WTC11 (cell line): ENCODE data around the gene ADAMTS15.

Experiments used
- NR3C1 ChIP-seq: sonication (generic); formaldehyde crosslinking; conservative IDR thresholded peaks from 2 replicates; pipeline ENCODE4 v1.8.1; 2023; ENCODE audit warnings: low read depth, mild to moderate bottlenecking, missing genetic modification reagents
- TP53 ChIP-seq: sonication (generic); formaldehyde crosslinking; IDR thresholded peaks from 2 replicates; pipeline ENCODE4 v1.8.1; 2023; ENCODE audit warnings: mild to moderate bottlenecking, missing genetic modification reagents
- ZNF121 ChIP-seq: sonication (generic); formaldehyde crosslinking; IDR thresholded peaks from 2 replicates; pipeline ENCODE4 v1.8.0; 2023; ENCODE audit warnings: missing genetic modification reagents
- ZNF416 ChIP-seq: fragments of 250-450 bp; sonication (Bioruptor Pico); IDR thresholded peaks from 2 replicates; pipeline ENCODE4 v1.9.0; 2021; ENCODE audit warnings: mild to moderate bottlenecking, inconsistent platforms
- TF ChIP-seq, protein P1 (sequence below): sonication (generic); formaldehyde crosslinking; IDR thresholded peaks from 2 replicates; pipeline ENCODE4 v1.8.0; 2022; ENCODE audit warnings: missing genetic modification reagents
- TF ChIP-seq, protein P2 (sequence below): sonication (generic); formaldehyde crosslinking; IDR thresholded peaks from 2 replicates; pipeline ENCODE4 v1.8.1; 2023; ENCODE audit warnings: mild to moderate bottlenecking, missing genetic modification reagents, moderate library complexity
- TF ChIP-seq, protein P3 (sequence below): fragments of 200-600 bp; IDR thresholded peaks from 2 replicates; pipeline ENCODE4 v1.8.0; 2022; ENCODE audit warnings: antibody characterized with exemption
- TF ChIP-seq, protein P4 (sequence below): sonication (generic); formaldehyde crosslinking; IDR thresholded peaks from 2 replicates; pipeline ENCODE4 v1.8.0; 2022; ENCODE audit warnings: mild to moderate bottlenecking, missing genetic modification reagents

DNA sequence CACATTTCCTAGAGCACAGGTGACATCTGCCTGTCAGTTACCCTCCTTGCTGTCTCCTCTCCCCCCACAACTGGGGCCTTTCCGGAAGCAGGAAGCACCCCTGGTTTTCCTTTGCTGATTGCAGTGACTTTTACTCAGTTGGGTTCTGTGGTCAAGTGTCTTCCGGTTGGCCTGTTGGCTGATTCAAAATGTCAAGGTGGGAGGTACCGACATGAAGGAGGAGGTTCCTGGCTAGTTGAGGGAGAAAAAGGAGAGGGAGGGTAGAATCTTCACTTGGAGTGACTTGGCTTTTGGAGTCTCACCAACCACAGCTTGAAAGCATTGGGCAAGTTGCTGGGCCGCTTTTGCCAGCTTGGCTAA, 9.3 kb upstream of the ADAMTS15 start:
- TF ChIP-seq, protein P1, sequence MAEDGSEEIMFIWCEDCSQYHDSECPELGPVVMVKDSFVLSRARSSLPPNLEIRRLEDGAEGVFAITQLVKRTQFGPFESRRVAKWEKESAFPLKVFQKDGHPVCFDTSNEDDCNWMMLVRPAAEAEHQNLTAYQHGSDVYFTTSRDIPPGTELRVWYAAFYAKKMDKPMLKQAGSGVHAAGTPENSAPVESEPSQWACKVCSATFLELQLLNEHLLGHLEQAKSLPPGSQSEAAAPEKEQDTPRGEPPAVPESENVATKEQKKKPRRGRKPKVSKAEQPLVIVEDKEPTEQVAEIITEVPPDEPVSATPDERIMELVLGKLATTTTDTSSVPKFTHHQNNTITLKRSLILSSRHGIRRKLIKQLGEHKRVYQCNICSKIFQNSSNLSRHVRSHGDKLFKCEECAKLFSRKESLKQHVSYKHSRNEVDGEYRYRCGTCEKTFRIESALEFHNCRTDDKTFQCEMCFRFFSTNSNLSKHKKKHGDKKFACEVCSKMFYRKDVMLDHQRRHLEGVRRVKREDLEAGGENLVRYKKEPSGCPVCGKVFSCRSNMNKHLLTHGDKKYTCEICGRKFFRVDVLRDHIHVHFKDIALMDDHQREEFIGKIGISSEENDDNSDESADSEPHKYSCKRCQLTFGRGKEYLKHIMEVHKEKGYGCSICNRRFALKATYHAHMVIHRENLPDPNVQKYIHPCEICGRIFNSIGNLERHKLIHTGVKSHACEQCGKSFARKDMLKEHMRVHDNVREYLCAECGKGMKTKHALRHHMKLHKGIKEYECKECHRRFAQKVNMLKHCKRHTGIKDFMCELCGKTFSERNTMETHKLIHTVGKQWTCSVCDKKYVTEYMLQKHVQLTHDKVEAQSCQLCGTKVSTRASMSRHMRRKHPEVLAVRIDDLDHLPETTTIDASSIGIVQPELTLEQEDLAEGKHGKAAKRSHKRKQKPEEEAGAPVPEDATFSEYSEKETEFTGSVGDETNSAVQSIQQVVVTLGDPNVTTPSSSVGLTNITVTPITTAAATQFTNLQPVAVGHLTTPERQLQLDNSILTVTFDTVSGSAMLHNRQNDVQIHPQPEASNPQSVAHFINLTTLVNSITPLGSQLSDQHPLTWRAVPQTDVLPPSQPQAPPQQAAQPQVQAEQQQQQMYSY (CRISPR knock-in tag): no peak
- TF ChIP-seq, protein P2, sequence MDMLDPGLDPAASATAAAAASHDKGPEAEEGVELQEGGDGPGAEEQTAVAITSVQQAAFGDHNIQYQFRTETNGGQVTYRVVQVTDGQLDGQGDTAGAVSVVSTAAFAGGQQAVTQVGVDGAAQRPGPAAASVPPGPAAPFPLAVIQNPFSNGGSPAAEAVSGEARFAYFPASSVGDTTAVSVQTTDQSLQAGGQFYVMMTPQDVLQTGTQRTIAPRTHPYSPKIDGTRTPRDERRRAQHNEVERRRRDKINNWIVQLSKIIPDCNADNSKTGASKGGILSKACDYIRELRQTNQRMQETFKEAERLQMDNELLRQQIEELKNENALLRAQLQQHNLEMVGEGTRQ (CRISPR knock-in tag): no peak
- TF ChIP-seq, protein P3, sequence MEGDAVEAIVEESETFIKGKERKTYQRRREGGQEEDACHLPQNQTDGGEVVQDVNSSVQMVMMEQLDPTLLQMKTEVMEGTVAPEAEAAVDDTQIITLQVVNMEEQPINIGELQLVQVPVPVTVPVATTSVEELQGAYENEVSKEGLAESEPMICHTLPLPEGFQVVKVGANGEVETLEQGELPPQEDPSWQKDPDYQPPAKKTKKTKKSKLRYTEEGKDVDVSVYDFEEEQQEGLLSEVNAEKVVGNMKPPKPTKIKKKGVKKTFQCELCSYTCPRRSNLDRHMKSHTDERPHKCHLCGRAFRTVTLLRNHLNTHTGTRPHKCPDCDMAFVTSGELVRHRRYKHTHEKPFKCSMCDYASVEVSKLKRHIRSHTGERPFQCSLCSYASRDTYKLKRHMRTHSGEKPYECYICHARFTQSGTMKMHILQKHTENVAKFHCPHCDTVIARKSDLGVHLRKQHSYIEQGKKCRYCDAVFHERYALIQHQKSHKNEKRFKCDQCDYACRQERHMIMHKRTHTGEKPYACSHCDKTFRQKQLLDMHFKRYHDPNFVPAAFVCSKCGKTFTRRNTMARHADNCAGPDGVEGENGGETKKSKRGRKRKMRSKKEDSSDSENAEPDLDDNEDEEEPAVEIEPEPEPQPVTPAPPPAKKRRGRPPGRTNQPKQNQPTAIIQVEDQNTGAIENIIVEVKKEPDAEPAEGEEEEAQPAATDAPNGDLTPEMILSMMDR: no peak
- no peak for TF ChIP-seq ZNF121 (CRISPR knock-in tag)
- TF ChIP-seq TP53 (CRISPR knock-in tag): no peak
- TF ChIP-seq, protein P4, sequence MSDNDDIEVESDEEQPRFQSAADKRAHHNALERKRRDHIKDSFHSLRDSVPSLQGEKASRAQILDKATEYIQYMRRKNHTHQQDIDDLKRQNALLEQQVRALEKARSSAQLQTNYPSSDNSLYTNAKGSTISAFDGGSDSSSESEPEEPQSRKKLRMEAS (CRISPR knock-in tag): no peak
- no peak for TF ChIP-seq NR3C1 (CRISPR knock-in tag)
- TF ChIP-seq ZNF416 (CRISPR knock-in tag): no peak
